HG02970 (cell line): ENCODE data around the gene TXNIP.

ENCODE experiments used
- ATAC-seq: cut with Tn5 transposase; IDR thresholded peaks from one replicate; pipeline ENCODE4 v1.9.1; 2021; ENCODE audit warnings: mild to moderate bottlenecking, moderate library complexity, moderate number of reproducible peaks; ENCODE audit not compliant: unreplicated experiment, low FRiP score

The TXNIP gene

GRCh38 chr1:145986551-145986950 lies 9.8 kb downstream of the TXNIP start:
- ATAC-seq = no peak

GRCh38 chr1:145985502-145986439 lies 10.6 kb downstream of the TXNIP start:
- no peak for ATAC-seq

- ATAC-seq = no peak
These were observed 11.3 kb downstream of the TXNIP start for GRCh38 chr1:145985129-145985501.

GRCh38 chr1:145983960-145984830 lies 12.2 kb downstream of the TXNIP start:
- no peak for ATAC-seq

GRCh38 chr1:145983206-145983675 lies 13.1 kb downstream of the TXNIP start:
- ATAC-seq = no peak

- no peak for ATAC-seq
These were observed 14.2 kb downstream of the TXNIP start for GRCh38 chr1:145982010-145982723.

- ATAC-seq = no peak
These were observed 15.9 kb downstream of the TXNIP start for GRCh38 chr1:145980457-145980994.

GRCh38 chr1:145979746-145980456 lies 16.5 kb downstream of the TXNIP start:
- ATAC-seq = no peak

- peak; percentile 70 for ATAC-seq
These were observed 17.3 kb downstream of the TXNIP start for GRCh38 chr1:145978854-145979745.

GRCh38 chr1:145978471-145978853 lies 17.9 kb downstream of the TXNIP start:
- ATAC-seq = no peak

- ATAC-seq = no peak
These were observed 18.6 kb downstream of the TXNIP start for GRCh38 chr1:145977486-145978470.

- ATAC-seq = no peak
These were observed 19.4 kb downstream of the TXNIP start for GRCh38 chr1:145977016-145977415.

GRCh38 chr1:145975216-145975615 lies 21.2 kb downstream of the TXNIP start:
- ATAC-seq = no peak

- no peak for ATAC-seq
These were observed 21.7 kb downstream of the TXNIP start for GRCh38 chr1:145974721-145975120.

- ATAC-seq = no peak
These were observed 23.8 kb downstream of the TXNIP start for GRCh38 chr1:145972580-145972979.

- ATAC-seq = no peak
These were observed 29.1 kb downstream of the TXNIP start for GRCh38 chr1:145967288-145967687.

GRCh38 chr1:145965119-145965744 lies 31.1 kb downstream of the TXNIP start:
- no peak for ATAC-seq
